BJ (cell line): Measurements from ENCODE around the gene RASAL3. TPM values are rescaled to one million over a fixed set of nuclear protein-coding genes. Genes with fewer than 3 reads are reported as not detected.

Source experiments
- CTCF ChIA-PET: fragments of 350-600 bp; formaldehyde crosslinking; extraction: SDS; loops from one replicate; lab custom pipeline; 2021; ENCODE audit warnings: antibody characterized with exemption, inconsistent platforms; lab: Yijun Ruan, JAX
- POLR2A ChIA-PET: fragments of 300-600 bp; sonication (Branson Sonifier 250); formaldehyde crosslinking; extraction: SDS; loops from one replicate; lab custom pipeline; 2021; ENCODE audit warnings: antibody characterized with exemption; lab: Charles Lee
- DNase-seq: peaks from one replicate; pipeline ENCODE4 v3.0.0-alpha.2; 2011; ENCODE audit warnings: low read depth
- H3K27me3 ChIP-seq: 2 replicates; pipeline ENCODE4 v1.6.0; 2011; ENCODE audit warnings: low read length; ENCODE audit not compliant: control insufficient read depth, insufficient read depth
- H3K36me3 ChIP-seq: 2 replicates; pipeline ENCODE4 v1.5.1; 2011; ENCODE audit warnings: low read length; ENCODE audit not compliant: control insufficient read depth, insufficient read depth
- H3K4me3 ChIP-seq: 2 replicates; pipeline ENCODE4 v1.5.1; 2011; ENCODE audit warnings: low read depth, mild to moderate bottlenecking, control low read depth, low read length
- polyA plus RNA-seq: library from polyadenylated mRNA; depleted of rRNA; stranded (reverse); fragments of >200 nt; gene quantifications from 2 replicates; pipeline ENCODE4 v1.2.3, GENCODE V29; 2011
- TF ChIP-seq, protein P1 (sequence below): IDR thresholded peaks from 2 replicates; pipeline ENCODE4 v1.5.1; 2011; ENCODE audit warnings: low read depth, mild to moderate bottlenecking, control low read depth, inconsistent platforms, low read length, moderate library complexity; ENCODE audit not compliant: insufficient read depth

The RASAL3 gene
- polyA plus RNA-seq, 1 experiment = not detected

- POLR2A ChIA-PET = no interaction called here
- DNase-seq = no peak
- Histone ChIP-seq H3K4me3 (no peak overlapping the region), H3K27me3 (no peaks in the 10 kb centered on the region), H3K36me3 (no peaks in the 10 kb centered on the region; the same call in 1 of the 2 replicates)
- CTCF ChIA-PET = no interaction called here
- TF ChIP-seq, protein P1, sequence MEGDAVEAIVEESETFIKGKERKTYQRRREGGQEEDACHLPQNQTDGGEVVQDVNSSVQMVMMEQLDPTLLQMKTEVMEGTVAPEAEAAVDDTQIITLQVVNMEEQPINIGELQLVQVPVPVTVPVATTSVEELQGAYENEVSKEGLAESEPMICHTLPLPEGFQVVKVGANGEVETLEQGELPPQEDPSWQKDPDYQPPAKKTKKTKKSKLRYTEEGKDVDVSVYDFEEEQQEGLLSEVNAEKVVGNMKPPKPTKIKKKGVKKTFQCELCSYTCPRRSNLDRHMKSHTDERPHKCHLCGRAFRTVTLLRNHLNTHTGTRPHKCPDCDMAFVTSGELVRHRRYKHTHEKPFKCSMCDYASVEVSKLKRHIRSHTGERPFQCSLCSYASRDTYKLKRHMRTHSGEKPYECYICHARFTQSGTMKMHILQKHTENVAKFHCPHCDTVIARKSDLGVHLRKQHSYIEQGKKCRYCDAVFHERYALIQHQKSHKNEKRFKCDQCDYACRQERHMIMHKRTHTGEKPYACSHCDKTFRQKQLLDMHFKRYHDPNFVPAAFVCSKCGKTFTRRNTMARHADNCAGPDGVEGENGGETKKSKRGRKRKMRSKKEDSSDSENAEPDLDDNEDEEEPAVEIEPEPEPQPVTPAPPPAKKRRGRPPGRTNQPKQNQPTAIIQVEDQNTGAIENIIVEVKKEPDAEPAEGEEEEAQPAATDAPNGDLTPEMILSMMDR = no peak
Observed at GRCh38 chr19:15443838-15444237, 20.5 kb downstream of the RASAL3 start.

DNA sequence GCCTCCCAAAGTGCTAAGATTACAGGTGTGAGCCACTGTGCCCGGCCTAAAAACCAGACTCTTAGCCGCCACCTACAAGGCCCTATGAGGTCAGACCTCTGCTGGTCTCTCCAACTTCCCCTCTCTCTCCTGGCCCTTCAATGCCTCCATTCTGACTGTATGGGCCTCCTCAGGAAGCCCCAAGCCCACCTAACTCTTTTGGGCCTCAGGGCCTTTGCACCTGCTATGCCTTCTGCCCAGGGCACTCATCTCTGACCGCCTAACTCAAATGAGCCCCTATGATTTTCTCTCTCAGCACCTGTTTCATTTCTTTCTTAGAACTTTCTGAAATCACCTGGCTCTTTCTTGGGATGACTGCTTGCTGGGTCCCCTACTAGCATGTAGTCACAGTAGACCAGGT lies 21.0 kb downstream of the RASAL3 start:
- TF ChIP-seq, protein P1 = no peak
- ChIA-PET CTCF (no interaction called here), POLR2A (no interaction called here)
- Histone ChIP-seq H3K4me3 (no peak overlapping the region), H3K36me3 (no peaks in the 10 kb centered on the region; the same call in 1 of the 2 replicates), H3K27me3 (no peaks in the 10 kb centered on the region)
- DNase-seq = no peak

DNA sequence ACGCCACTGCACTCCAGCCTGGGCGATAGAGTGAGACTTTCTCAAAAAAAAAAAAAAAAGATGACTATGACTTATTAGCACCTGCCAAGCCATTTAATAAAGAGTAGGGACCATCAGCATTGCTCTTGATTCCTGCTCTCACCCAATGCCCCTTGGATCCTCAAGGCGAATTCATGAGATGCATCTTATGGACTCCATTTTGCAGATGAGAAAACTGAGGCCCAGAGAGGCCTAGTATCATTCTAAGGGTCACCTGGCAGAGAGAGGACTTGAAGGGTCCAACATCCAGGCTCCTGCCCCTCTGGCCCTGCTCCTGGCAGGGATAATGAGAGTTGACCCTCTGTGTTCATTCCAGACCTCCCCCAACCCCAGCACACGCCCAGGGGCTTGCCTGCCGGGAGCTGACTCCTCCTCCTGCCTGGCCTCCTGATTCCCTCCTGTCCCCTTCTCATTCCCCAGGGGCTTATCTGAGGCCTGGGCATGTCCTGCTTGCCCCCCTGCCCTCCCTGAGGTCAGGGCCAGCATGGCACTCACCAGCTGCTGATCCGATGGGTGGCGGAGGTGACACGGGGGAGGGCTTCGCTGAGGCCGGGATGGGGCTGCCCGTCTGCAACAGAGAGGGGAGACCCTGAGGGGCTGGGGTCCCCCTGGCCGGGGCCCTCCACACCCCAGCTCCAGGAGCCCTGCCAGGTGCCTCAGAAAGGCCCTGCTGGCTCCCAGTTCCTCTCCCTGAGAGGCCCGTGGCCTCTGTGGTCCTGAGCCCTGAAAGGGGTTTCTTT lies 22.0 kb downstream of the RASAL3 start:
- ChIA-PET POLR2A (no interaction called here), CTCF (no interaction called here)
- no peak overlapping the region for H3K4me3 ChIP-seq

GRCh38 chr19:15441317-15441716 lies 23.0 kb downstream of the RASAL3 start:
- DNase-seq = no peak
- CTCF ChIA-PET = interaction anchor here (1.0 kb wide), 1 partner anchor 9 kb away, joined by 4 read pairs; no protein-coding TSS in a partner anchor
- Histone ChIP-seq H3K4me3 (no peak overlapping the region), H3K36me3 (no peaks in the 10 kb centered on the region; the same call in 1 of the 2 replicates), H3K27me3 (no peaks in the 10 kb centered on the region)
- POLR2A ChIA-PET = no interaction called here
- TF ChIP-seq, protein P1 = no peak

More for the DNA sequence above, 22.0 kb downstream of the RASAL3 start:
- no peak for DNase-seq
- H3K36me3 ChIP-seq = no peaks in the 10 kb centered on the region; the same call in 1 of the 2 replicates
- no peaks in the 10 kb centered on the region for H3K27me3 ChIP-seq
- TF ChIP-seq, protein P1 = no peak

- H3K36me3 ChIP-seq = no peaks in the 10 kb centered on the region
- ChIA-PET POLR2A (no interaction called here), CTCF (interaction anchor here (3.2 kb wide), 1 partner anchor 8 kb away, joined by 10 read pairs; no protein-coding TSS in a partner anchor)
- H3K4me3 ChIP-seq = no peak overlapping the region
- no peak for DNase-seq
- TF ChIP-seq, protein P1 = no peak
- H3K27me3 ChIP-seq = no peaks in the 10 kb centered on the region
Observed at GRCh38 chr19:15439821-15440641, 24.3 kb downstream of the RASAL3 start.
